ENCODE measurements around the gene ZNF326. TPM values are rescaled to one million over a fixed set of nuclear protein-coding genes. Genes with fewer than 3 reads are reported as not detected.

The ZNF326 gene
- total RNA-seq, 1 experiment from 2014 or later = 19.3 TPM

GRCh38 chr1:90039652-90040051, 44.7 kb downstream of the ZNF326 start (continued):
- TF ChIP-seq ATF3 (IDR thresholded peaks at IDR 0.05) (no peak), SP1 (IDR thresholded peaks at IDR 0.05; ENCODE audit: low read depth) (no peak), FOSL1 (IDR thresholded peaks at IDR 0.05; ENCODE audit: low read depth) (no peak), POLR2AphosphoS5 (IDR thresholded peaks at IDR 0.05; ENCODE audit: low read depth, low read length) (no peak)

GRCh38 chr1:90043586-90043985, 48.7 kb downstream of the ZNF326 start:
- Histone ChIP-seq H3K9ac (ENCODE audit: low read length) (no peak overlapping the region), H3K4me3 (replicated peaks in 1 of 2; ENCODE audit: low read depth in 1 of 2, low read length in 2 of 2) (no peak overlapping the region), H3K4me2 (ENCODE audit: low read length) (no peak overlapping the region), H3K79me2 (ENCODE audit: insufficient read depth, low read length) (no peaks in the 10 kb centered on the region), H2AFZ (ENCODE audit: low read depth, low read length, poor library complexity, severe bottlenecking) (no peak overlapping the region), H3K9me2 (ENCODE audit: insufficient read depth) (no peaks in the 10 kb centered on the region), H4K20me1 (ENCODE audit: insufficient read depth) (no peaks in the 10 kb centered on the region), H3K27me3 (ENCODE audit: insufficient read depth, low read length) (no peaks in the 10 kb centered on the region), H3K27ac (ENCODE audit: low read depth, low read length) (no peak overlapping the region), H3K36me3 (ENCODE audit: control insufficient read depth in 1 of 2, insufficient read depth in 2 of 2, low read length in 2 of 2) (no peaks in the 10 kb centered on the region), H3K9me3 (ENCODE audit: control insufficient read depth in 1 of 2, insufficient read depth in 1 of 2, low read depth in 1 of 2, low read length in 2 of 2) (no peaks in the 10 kb centered on the region), H3K4me1 (ENCODE audit: control insufficient read depth in 1 of 2, insufficient read depth in 2 of 2, low read length in 2 of 2) (no peaks in the 10 kb centered on the region)
- intact Hi-C loops (cut with micrococcal nuclease) = no loop called here
- CTCF ChIA-PET = no interaction called here
- RAD21 ChIA-PET (ENCODE audit: low non-redundant PET in 1 of 2, low total read pairs in 2 of 2, uncharacterized antibody in 2 of 2, unreplicated experiment in 2 of 2) = no interaction called here
- POLR2A ChIA-PET = no interaction called here
- no peak for ATAC-seq
- DNase-seq (ENCODE audit: low read depth, low spot score) = no peak
- no TSS peak for BruUV-seq (replicated peaks)
- no peak for TF ChIP-seq REST (IDR thresholded peaks at IDR 0.05; ENCODE audit: low read depth)
- TF ChIP-seq SRF (IDR thresholded peaks at IDR 0.05; ENCODE audit: low read depth) = no peak
- TF ChIP-seq POLR2AphosphoS5 (IDR thresholded peaks at IDR 0.05; ENCODE audit: low read depth, low read length) = no peak
- TF ChIP-seq RAD21 (IDR thresholded peaks at IDR 0.05; ENCODE audit: low read depth) = no peak
- TF ChIP-seq FOSL1 (IDR thresholded peaks at IDR 0.05; ENCODE audit: low read depth) = no peak
- TF ChIP-seq EZH2phosphoT487 (IDR thresholded peaks at IDR 0.05; ENCODE audit: borderline replicate concordance) = no peak
- no peak for TF ChIP-seq YY1 (IDR thresholded peaks at IDR 0.05; ENCODE audit: extremely low read depth, insufficient replicate concordance, low read depth, low read length)
- TF ChIP-seq CEBPB (IDR thresholded peaks at IDR 0.05; ENCODE audit: low read depth) = no peak
- TF ChIP-seq ELF1 (IDR thresholded peaks at IDR 0.05; ENCODE audit: borderline replicate concordance, low read depth) = no peak
- no peak for TF ChIP-seq ZNF274 (IDR thresholded peaks at IDR 0.05; ENCODE audit: low read depth, low read length)
- no peak for TF ChIP-seq ZFX (IDR thresholded peaks at IDR 0.05)
- TF ChIP-seq ZBTB33 (IDR thresholded peaks at IDR 0.05; ENCODE audit: extremely low read depth, insufficient replicate concordance, low read length) = no peak
- TF ChIP-seq EZH2 (IDR thresholded peaks at IDR 0.05) = no peak
- TF ChIP-seq MAX (IDR thresholded peaks at IDR 0.05) = no peak
- no peak for TF ChIP-seq CBX3 (IDR thresholded peaks at IDR 0.05; ENCODE audit: low read depth)
- no peak for TF ChIP-seq EGR1 (IDR thresholded peaks at IDR 0.05; ENCODE audit: low read depth)
- no peak for TF ChIP-seq JUND (IDR thresholded peaks at IDR 0.05)
- TF ChIP-seq SIN3A (IDR thresholded peaks at IDR 0.05; ENCODE audit: low read depth) = no peak

Data from HCT116 (cell line).